Stimulated activated CD4-positive, alpha-beta T cell treated with anti-CD3 and anti-CD28 coated beads, Interleukin-1b, Interleukin-23, amount 100 ng/mL, for 24 hours (primary cell): Measurements from ENCODE around the gene SPACA6.

Experiments
- DNase-seq, 4 experiments: peaks; one replicate each; pipeline ENCODE4 v3.0.0-alpha.2; 2020; ENCODE audit warnings: low read depth in 4 of 4, low spot score in 1 of 4

Gene SPACA6

DNA sequence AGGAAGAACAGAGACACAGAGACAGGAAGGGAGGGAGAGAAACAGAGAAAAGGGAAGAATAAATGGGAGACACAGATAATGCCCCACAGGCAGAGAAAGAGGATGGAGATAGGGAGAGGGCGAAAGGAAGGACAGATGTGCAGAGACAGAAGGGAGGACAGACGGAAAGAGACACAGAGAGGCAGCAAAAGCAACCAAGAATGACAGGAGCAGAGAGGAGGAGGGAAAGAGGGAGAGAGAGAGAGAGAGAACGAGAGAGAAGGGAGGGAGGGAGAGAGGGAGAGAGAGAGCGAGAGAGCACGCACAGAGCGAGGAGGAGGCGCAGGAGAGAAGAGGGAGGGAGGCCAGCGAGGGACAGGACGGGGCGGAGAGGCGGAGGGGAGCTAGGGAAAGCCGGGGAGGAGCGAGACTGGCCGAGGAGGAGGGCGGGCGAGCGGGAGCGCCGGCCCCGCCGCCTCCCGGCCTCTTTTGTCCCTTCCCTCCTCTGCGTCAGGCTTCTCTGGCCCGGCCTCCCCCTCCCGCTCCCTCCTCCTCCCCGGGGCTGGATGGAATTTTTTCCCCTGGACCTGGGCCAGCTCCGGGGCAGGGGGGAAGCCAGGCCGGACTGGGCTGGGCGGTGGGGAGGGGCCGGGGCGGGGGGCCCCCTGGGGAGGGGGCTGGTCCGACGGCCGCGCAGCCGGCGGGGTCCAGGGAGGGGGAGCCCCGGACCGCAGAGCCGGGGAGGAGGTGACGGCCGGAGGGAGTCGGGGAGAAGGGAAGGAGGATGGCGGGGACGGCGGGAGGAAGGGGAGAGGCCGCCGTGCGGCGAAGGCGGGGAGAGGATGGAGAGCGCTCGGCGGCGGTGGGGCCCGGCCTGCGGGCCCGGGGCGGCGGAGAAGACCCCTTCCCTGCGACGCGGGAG, 4.2 kb upstream of the SPACA6 start:
- DNase-seq = no peak

DNA sequence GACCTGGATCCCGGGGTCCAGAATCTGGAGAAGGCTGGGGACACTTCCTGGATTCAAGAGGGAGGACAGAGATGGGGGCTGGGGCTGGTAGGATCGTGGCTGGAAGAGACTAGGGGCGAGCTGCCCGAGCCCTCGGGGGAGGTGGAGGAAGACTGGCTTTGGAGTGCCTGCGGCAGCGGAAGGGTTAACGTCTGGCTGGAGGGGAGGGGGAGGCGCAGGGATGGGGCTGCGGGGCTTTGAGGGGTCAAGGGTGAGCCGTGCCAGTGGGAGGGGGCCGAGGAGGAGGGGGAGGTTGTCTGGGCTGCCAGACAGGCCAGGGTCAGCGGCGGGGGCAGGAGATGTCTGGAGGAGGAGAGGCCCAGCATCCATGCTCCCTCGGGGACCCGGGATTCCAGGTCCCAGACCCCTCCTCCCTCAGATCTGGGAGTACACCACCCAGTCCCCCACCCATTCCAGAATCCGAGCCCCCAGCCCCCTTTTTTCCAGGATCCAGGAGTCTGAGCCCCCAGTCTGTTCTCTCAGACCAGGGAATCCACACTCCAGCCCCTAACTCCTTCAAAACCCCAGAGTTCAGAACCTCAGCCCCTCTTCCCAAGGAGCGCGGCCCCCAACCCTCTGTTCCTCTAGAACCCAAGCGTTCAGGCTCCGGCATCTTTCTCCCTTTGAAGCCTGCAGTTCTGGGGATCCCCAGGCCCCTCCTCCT, 3.2 kb upstream of the SPACA6 start:
- no peak for DNase-seq

DNA sequence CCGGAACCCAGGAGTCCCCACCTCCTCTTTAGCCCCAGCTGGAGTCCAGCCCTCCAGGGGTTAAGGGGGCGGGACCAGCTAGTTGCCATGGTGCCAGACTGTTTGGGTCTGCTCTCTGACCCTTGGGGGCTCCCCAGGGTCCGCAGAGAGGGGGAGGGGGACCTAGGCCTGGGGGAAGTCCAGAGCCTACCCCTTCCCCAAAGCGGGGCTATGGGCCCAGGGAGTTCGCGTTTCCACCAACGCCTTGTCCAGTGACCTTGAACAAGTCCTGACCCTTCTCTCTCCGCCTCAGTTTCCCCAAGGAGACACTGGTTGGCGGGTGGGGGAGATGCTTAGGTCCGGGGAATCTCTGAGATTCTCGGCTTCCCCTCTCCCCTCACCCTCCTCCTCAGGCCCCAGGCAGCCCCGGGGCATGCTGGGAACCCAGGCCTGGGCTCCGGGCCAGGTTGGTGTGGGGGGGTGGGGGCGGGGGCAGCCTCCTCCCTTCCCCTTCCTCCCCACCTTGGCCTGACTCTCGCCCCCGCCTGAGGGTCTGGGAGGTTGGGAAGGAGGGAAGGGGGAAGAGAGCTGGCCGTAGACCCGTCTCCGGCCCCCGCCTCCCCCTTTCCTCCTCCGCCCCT, 2.6 kb upstream of the SPACA6 start:
- peak in 2 of 4 experiments; percentile 47 to 64 for DNase-seq

DNA sequence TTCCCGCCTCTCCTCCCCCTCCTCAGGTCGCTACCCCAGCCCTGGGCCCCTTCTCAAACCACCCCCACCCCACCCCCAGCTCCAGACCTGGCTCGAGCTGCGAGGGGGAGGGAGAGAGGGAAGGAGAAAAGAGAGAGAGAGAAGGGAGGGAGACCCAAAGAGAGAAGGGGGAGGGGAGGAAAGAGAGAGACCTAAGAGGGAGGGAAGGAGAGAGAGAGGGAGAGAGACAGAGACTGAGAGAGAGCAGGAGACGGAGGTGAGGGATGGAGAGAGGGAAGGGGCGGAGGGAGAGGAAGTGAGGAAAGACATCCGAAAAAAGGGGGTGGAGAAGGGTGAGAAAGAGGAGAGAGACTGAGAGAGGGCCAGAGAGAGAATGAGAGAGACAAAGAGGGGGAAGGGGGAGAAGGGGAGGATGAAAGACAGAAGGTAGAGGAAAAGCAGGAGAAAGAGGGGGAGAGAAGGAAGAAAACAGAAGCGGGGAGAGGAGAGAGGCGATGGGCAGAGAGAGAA, 2.0 kb upstream of the SPACA6 start:
- no peak for DNase-seq

- DNase-seq = no peak
These were observed 1.3 kb upstream of the SPACA6 start for GRCh38 chr19:51691584-51692428.

- no peak for DNase-seq
These were observed 662 bp upstream of the SPACA6 start for GRCh38 chr19:51692468-51692867.

DNA sequence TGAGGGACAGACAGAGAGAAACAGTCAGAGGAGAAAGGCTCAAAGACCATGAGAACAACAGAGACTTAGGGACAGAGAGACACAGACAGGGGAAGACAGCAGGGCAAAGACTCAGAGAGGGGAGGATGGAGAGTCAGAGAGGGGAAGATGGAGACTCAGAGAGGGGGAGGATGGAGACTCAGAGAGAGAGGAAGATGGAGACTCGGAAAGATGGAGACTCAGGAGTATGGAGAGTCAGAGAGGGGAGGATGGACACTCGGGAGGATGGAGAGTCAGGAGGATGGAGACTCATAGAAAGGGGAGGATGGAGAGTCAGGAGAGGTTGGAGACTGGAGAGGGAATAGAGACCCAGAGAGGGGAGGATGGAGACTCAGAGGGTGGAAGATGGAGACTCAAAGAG, 689 bp downstream of the SPACA6 start:
- DNase-seq = no peak

- DNase-seq = no peak
These were observed 1.4 kb downstream of the SPACA6 start for GRCh38 chr19:51694318-51695085.

GRCh38 chr19:51695088-51695487, 2.0 kb downstream of the SPACA6 start:
- DNase-seq = no peak

GRCh38 chr19:51695702-51696315, 2.7 kb downstream of the SPACA6 start:
- no peak for DNase-seq

DNA sequence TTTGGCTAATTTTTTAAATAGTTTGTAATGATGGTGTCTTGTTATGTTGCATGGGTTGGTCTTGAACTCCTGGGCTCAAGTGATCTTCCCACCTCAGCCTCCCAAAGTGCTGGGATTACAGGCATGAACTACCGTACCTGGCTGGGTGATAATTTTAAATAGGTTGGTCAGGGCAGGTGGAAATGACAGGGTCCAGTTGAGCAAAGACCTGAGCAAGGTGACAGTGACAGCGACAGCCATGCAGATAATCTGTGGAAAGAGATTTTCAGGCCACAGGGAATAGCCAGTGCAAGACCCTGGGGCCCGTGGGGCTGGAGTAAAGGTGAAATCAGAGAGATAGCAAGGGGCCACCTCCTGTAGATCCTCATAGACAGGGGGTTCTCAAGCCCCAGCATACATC, 3.5 kb downstream of the SPACA6 start:
- no peak for DNase-seq

DNA sequence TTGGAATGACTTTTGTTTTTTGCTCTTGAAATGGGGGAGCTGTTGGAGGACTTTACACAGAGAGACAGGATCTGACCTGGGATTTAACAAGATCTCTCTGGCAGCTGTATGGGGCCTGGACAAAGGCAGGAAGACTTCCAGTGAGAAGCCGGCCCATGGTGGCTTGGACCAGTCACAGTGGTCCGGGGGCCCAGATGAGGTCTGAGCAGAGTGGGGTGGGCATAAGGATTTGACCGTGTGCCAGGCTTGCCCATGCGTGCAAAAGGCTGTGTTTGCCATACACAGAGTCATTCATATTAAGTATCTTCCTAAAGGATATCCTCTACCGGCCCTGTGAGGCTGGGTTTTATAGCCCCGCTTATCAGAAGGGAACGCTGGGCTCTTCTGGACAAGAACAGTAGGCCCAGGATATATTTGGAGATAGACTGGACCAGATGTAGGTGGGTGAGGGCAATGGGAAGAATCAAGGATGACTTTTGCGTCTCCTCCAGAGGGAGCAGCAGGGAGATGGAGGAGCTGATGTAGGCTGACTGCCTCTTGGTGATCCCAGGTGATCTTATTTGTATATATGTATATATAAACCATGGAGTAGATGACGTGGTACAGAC, 4.1 kb downstream of the SPACA6 start:
- no peak for DNase-seq

DNA sequence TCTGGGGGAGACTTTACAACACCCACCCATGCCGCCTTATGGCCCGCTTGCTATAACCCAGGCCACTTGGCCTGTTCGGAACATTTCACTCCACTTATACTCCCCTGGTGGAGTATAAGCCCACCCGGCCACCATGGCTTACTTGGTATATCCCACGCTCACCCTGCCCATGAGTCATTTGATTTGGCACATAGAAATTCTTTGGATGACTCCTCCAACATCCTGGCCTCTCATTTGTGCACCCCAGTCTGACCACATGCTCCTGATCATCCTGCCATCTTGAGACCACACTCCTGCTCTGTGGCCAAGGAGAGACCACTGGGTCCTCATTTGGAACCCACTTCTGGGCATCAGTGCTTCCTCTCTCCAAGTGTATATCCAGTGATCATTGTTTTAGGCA, 5.2 kb downstream of the SPACA6 start:
- DNase-seq = no peak

GRCh38 chr19:51699170-51699569, 6.0 kb downstream of the SPACA6 start:
- no peak for DNase-seq

DNA sequence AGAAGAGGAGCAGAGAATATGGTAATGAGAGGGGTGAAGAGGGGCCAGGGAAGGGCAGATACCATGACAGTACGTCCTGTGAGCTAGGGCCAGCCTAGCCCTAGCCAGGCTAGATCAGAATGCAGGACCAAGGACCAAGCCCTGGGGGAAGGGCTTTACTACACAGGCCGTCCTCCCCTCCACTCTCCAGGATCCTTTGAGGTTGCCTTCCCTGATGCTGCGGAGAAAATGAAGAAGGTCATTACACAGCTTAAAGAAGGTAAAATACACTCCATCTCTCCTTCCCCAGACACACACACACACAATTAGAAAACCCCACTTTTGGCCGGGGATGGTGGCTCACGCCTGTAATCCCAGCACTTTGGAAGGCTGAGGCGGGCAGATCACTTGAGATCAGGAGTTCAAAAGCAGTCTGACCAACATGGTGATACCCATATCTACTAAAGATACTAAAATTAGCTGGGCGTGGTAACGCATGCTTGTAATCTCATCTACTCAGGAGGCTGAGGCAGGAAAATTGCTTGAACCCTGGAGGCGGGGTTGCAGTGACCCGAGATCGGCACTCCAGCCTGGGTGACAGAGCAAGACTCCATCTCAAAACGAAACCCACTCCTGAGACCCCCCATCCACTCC, 8.5 kb downstream of the SPACA6 start:
- no peak for DNase-seq

GRCh38 chr19:51702103-51702824, 9.1 kb downstream of the SPACA6 start:
- DNase-seq = peak in 2 of 4 experiments; percentile 23 to 24

GRCh38 chr19:51702825-51703574, 9.9 kb downstream of the SPACA6 start:
- DNase-seq = no peak
